ENCODE measurements around the gene NIP7. TPM values are rescaled to one million over a fixed set of nuclear protein-coding genes. Genes with fewer than 3 reads are reported as not detected.

The NIP7 gene
- total and polyA plus RNA-seq, 2 of the 8 experiments (the other 6 are each of a cell fraction or from before 2014, with no cell fraction given) = 14.5 to 52.2 TPM

DNA sequence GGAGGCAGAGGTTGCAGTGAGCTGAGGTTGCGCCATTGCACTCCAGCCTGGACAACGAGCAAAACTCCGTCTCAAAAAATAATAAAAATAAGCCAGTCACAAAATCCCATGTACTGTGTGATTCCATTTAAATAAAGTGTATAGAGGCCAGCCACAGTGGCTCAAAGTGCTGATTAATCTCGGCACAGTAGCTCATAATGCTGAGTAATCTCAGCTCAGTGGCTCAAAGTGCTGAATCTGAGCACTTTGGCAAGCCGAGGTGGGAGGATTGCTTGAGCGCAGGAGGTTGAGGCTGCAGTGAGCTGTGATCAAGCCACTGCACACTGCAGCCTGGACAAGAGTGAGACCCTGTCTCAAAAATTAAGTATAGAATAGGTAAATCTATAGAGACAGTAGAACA lies 7.1 kb downstream of the NIP7 start (continued):
- no peak for TF ChIP-seq POLR2AphosphoS5 (IDR thresholded peaks at IDR 0.05; ENCODE audit: low read depth, low read length)
